ENCODE measurements around the gene DEF6.

DNA sequence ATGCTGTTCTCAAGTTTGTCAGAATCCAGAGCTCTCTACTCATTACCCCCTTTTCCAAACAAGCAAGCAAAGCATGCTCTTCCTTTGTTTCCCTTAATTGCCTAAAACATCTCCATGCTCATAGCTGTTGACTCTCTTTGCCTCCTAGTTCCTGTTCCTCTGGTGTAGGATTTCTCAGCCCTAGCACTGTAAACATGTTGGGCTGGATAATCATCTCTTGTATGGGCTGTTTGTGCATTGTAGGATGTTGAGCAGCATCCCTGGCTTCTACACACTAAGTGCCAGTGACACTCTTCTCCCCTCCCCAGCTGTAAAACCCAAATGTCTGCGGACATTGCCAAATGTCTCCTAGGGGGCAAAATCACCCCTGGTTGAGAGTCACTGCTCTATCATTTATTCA, 58.8 kb downstream of the DEF6 start:
- TF ChIP-seq, protein P1, sequence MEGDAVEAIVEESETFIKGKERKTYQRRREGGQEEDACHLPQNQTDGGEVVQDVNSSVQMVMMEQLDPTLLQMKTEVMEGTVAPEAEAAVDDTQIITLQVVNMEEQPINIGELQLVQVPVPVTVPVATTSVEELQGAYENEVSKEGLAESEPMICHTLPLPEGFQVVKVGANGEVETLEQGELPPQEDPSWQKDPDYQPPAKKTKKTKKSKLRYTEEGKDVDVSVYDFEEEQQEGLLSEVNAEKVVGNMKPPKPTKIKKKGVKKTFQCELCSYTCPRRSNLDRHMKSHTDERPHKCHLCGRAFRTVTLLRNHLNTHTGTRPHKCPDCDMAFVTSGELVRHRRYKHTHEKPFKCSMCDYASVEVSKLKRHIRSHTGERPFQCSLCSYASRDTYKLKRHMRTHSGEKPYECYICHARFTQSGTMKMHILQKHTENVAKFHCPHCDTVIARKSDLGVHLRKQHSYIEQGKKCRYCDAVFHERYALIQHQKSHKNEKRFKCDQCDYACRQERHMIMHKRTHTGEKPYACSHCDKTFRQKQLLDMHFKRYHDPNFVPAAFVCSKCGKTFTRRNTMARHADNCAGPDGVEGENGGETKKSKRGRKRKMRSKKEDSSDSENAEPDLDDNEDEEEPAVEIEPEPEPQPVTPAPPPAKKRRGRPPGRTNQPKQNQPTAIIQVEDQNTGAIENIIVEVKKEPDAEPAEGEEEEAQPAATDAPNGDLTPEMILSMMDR (IDR thresholded peaks at IDR 0.05), result no peak
- no peak for TF ChIP-seq POLR2A (IDR thresholded peaks at IDR 0.05)
- no peak for TF ChIP-seq EP300 (IDR thresholded peaks at IDR 0.05)
- no peak for TF ChIP-seq POLR2AphosphoS5 (IDR thresholded peaks at IDR 0.05)
